ENCODE data around the gene TMEM247. TPM values are rescaled to one million over a fixed set of nuclear protein-coding genes. Genes with fewer than 3 reads are reported as not detected.

The TMEM247 gene
- total and polyA plus RNA-seq, 2 of the 8 experiments (the other 6 are each of a cell fraction or from before 2014, with no cell fraction given), result not detected

DNA sequence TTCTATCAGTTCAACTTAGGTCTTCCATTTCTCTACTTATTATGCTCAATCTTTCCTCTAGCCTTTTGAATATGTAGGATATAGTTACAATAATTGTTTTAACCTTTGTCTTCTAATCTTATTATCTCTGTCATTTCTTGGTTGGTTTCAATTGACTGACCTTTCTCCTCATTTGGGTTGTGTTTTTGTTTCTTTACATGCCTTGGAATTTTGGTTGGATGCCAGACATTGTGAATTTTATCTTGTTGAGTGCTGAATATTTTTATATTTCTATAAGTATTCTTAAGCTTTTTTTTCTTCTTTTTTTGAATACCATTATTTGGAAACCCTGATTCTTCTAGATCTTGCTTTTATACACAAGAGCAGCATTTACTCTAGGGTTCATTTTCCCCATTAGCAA is 30.7 kb upstream of the TMEM247 start:
- Histone ChIP-seq H3K4ac (replicated peaks; ENCODE audit: insufficient read length, low read depth, low read length) (no peak overlapping the region), H2AK5ac (ENCODE audit: low read depth, low read length) (no peak overlapping the region), H3K23ac (ENCODE audit: insufficient read length) (no peak overlapping the region), H2BK20ac (ENCODE audit: low read length) (no peak overlapping the region), H3K23me2 (ENCODE audit: low read depth, low read length) (no peaks in the 10 kb centered on the region; the same call in 1 of the 2 replicates), H2BK120ac (replicated peaks; ENCODE audit: low read depth, low read length) (no peak overlapping the region), H4K5ac (ENCODE audit: insufficient read length, low read depth, low read length) (no peak overlapping the region), H3K9me3 (ENCODE audit: insufficient read depth in 2 of 2, low read depth in 1 of 2, low read length in 1 of 2) (no peaks in the 10 kb centered on the region), H2BK12ac (ENCODE audit: low read depth, low read length) (no peak overlapping the region), H3K56ac (replicated peaks; ENCODE audit: insufficient read length, low read depth, low read length) (no peak overlapping the region), H2AFZ (ENCODE audit: low read length) (no peak overlapping the region), H3K27me3 (replicated peaks in 1 of 4; ENCODE audit: control insufficient read depth in 3 of 4, extremely low read depth in 1 of 4, insufficient read depth in 3 of 4, low read length in 3 of 4) (no peaks in the 10 kb centered on the region), H3K4me1 (replicated peaks in 1 of 4; ENCODE audit: control insufficient read depth in 3 of 4, insufficient read depth in 4 of 4, low read length in 3 of 4) (no peaks in the 10 kb centered on the region), H3K79me2 (ENCODE audit: control insufficient read depth in 1 of 2, insufficient read depth in 2 of 2, low read length in 2 of 2) (no peaks in the 10 kb centered on the region), H3K4me3 (ENCODE audit: extremely low read depth in 1 of 4, insufficient read depth in 2 of 4, low read depth in 3 of 4, low read length in 4 of 4) (no peak overlapping the region), H3K14ac (ENCODE audit: insufficient read length) (no peak overlapping the region), H2BK15ac (ENCODE audit: low read length) (no peak overlapping the region), H4K91ac (replicated peaks; ENCODE audit: insufficient read length, low read length) (no peak overlapping the region), H3K9ac (replicated peaks in 1 of 4; ENCODE audit: extremely low read depth in 1 of 4, low read depth in 3 of 4, low read length in 3 of 4) (no peak overlapping the region), H4K8ac (ENCODE audit: extremely low read depth, insufficient read depth, low read length) (no peak overlapping the region), H3K79me1 (ENCODE audit: low read depth, low read length) (no peaks in the 10 kb centered on the region), H3K27ac (ENCODE audit: low read depth, low read length) (no peak overlapping the region), H4K20me1 (replicated peaks in 1 of 2; ENCODE audit: control insufficient read depth in 1 of 2, insufficient read depth in 2 of 2, low read length in 2 of 2) (no peaks in the 10 kb centered on the region), H2BK5ac (ENCODE audit: low read depth, low read length) (no peak overlapping the region), H3K4me2 (ENCODE audit: insufficient read depth in 1 of 2, low read depth in 2 of 2, low read length in 2 of 2) (no peak overlapping the region), H3K18ac (ENCODE audit: extremely low read depth, low read length) (no peak overlapping the region), H3K36me3 (ENCODE audit: control insufficient read depth in 2 of 4, insufficient read depth in 4 of 4, low read length in 3 of 4) (no peaks in the 10 kb centered on the region)
- ChIA-PET POLR2A (ENCODE audit: partially characterized antibody) (no interaction called here), CTCF (ENCODE audit: partially characterized antibody) (no interaction called here)
- DNase-seq (ENCODE audit: low read depth in 1 of 2, low spot score in 2 of 2), result no peak
- FAIRE-seq, result no peak
- TF ChIP-seq TAF1 (IDR thresholded peaks at IDR 0.05; ENCODE audit: low read depth, low read length) (no peak), TCF12 (IDR thresholded peaks at IDR 0.05; ENCODE audit: low read depth, low read length) (no peak), EP300 (IDR thresholded peaks at IDR 0.05; ENCODE audit: borderline replicate concordance in 1 of 2, low read depth in 2 of 2, low read length in 2 of 2) (no peak)

Data from H1 (cell line).